ENCODE data around the gene UBALD1.

- TF ChIP-seq CTCF (IDR thresholded peaks at IDR 0.05), result no peak
- TF ChIP-seq POLR2A (IDR thresholded peaks at IDR 0.05), result no peak
Measured at GRCh38 chr16:4652561-4652960, 37.9 kb upstream of the UBALD1 start.
